GM12892 (cell line): ENCODE measurements around the gene PIGW.

Experiments
- POLR2A ChIP-seq: IDR thresholded peaks from 2 replicates; pipeline ENCODE4 v1.6.1; 2011; ENCODE audit warnings: low read depth, low read length, control low read depth
- POLR2AphosphoS5 ChIP-seq: IDR thresholded peaks from 2 replicates; pipeline ENCODE4 v1.6.1; 2011; ENCODE audit warnings: low read depth, low read length, control low read depth

DNA sequence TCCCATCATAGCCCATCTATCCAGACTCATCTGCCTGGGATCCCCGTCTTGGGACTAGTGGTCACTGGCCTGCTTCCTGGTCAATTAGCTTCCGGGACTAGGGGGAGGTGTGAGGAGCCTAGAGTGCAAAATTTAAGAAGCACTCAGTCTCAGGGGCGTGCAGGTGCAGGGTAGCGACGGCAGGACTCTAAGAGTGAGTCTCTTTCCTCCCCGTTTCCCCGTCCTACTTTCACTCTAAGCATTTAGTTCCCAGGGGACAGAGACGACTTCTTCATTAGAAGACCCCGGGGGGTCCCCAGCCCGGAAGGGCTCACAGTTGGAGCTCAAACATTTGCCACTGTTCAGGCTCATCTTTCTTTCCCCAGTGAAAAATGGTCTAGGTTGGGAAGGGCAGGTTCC is 49.0 kb upstream of the PIGW start:
- TF ChIP-seq POLR2A, result no peak
- TF ChIP-seq POLR2AphosphoS5, result no peak
